Neural progenitor cell (in vitro differentiated cells): Measurements from ENCODE around the gene ASIC1.

Experiments used
- CTCF ChIP-seq: fragments of 200-600 bp; sonication (generic); IDR thresholded peaks from 2 replicates; pipeline ENCODE4 v1.5.1; 2017; ENCODE audit warnings: antibody characterized with exemption, mild to moderate bottlenecking
- EZH2 ChIP-seq: fragments of 200-600 bp; sonication (generic); IDR thresholded peaks from 2 replicates; pipeline ENCODE4 v1.6.1; 2017; ENCODE audit warnings: antibody characterized with exemption, mild to moderate bottlenecking, moderate library complexity

DNA sequence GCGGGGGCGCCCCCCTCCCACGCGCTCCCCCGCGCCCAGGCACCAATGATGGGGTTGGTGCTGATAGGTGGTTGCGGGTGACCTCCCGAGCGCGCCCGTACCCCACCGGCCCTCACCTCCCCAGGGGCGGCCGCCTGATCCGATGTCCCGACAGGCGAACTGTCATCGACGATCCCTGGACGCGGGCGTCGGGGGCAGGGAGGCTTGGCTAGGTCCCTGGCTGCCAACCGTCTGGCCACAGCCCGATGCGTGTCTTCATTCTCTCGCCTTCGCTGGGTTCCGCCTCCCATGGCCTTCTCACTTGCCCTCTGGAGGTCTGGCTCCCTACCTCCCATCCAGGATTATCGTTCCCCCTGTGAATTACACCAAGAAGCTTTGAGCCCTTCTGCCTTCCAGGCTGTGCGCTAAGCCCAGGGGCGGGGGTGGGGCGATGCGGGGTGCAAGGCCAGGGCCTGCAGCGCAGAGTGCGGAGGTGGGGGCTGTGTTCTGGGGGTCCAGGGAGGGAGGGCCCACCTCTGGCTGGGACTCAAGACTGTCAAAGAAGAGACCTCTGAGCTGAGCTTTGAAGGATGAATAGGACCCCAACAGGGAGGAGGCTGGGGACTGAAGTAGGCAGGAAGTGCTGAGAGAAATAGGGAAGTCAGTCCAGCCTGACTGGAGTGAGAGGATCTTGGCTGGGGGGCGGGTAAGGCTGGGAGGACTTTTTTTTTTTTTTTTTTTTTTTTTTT, 24.4 kb upstream of the ASIC1 start:
- no peak for TF ChIP-seq CTCF
- no peak for TF ChIP-seq EZH2
